ENCODE data around the gene ATP11A. TPM values are rescaled to one million over a fixed set of nuclear protein-coding genes. Genes with fewer than 3 reads are reported as not detected.
A peak's percentile ranks its signal among the peaks of the same experiment; 100 is the strongest.

The ATP11A gene
- total RNA-seq, 4 donors from 2014 or later = 23.3 to 35.5 (median 31.1) TPM

GRCh38 chr13:112926993-112927392, 237.2 kb downstream of the ATP11A start:
- DNase-seq (ENCODE audit: low spot score in 2 of 2) = no peak
- H3K4me3 ChIP-seq (ENCODE audit: low read depth, poor library complexity, severe bottlenecking) = no peak overlapping the region
- 76 to 83% methylated on average over 5 of the region's 5 CpGs for WGBS, 2 donors
- intact Hi-C loops (cut with DNase I; ENCODE audit: low total_unique reads) = no loop called here
- TF ChIP-seq, protein P1, sequence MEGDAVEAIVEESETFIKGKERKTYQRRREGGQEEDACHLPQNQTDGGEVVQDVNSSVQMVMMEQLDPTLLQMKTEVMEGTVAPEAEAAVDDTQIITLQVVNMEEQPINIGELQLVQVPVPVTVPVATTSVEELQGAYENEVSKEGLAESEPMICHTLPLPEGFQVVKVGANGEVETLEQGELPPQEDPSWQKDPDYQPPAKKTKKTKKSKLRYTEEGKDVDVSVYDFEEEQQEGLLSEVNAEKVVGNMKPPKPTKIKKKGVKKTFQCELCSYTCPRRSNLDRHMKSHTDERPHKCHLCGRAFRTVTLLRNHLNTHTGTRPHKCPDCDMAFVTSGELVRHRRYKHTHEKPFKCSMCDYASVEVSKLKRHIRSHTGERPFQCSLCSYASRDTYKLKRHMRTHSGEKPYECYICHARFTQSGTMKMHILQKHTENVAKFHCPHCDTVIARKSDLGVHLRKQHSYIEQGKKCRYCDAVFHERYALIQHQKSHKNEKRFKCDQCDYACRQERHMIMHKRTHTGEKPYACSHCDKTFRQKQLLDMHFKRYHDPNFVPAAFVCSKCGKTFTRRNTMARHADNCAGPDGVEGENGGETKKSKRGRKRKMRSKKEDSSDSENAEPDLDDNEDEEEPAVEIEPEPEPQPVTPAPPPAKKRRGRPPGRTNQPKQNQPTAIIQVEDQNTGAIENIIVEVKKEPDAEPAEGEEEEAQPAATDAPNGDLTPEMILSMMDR (IDR thresholded peaks at IDR 0.05) = no peak
- no peak for TF ChIP-seq POLR2A (IDR thresholded peaks at IDR 0.05)

- peak in 1 of 2 donors; percentile 46 for DNase-seq (ENCODE audit: low spot score in 2 of 2)
- WGBS, 2 donors = 54 to 68% methylated on average over 20 to 21 of the region's 21 CpGs
- TF ChIP-seq, protein P1 (IDR thresholded peaks at IDR 0.05) = no peak
- TF ChIP-seq POLR2A (IDR thresholded peaks at IDR 0.05) = no peak
- H3K4me3 ChIP-seq (ENCODE audit: low read depth, poor library complexity, severe bottlenecking) = no peak overlapping the region
- intact Hi-C loops (cut with DNase I; ENCODE audit: low total_unique reads) = no loop called here
Measured at GRCh38 chr13:112928020-112928971, 238.5 kb downstream of the ATP11A start.

- TF ChIP-seq, protein P1 (IDR thresholded peaks at IDR 0.05) = no peak
- 18 to 21% methylated on average over 21 of the region's 21 CpGs for WGBS, 2 donors
- intact Hi-C loops (cut with DNase I; ENCODE audit: low total_unique reads) = no loop called here
- no peak overlapping the region for H3K4me3 ChIP-seq (ENCODE audit: low read depth, poor library complexity, severe bottlenecking)
- peak in 1 of 2 donors; percentile 85 for DNase-seq (ENCODE audit: low spot score in 2 of 2)
Measured at GRCh38 chr13:112928972-112929782, 239.3 kb downstream of the ATP11A start.

DNA sequence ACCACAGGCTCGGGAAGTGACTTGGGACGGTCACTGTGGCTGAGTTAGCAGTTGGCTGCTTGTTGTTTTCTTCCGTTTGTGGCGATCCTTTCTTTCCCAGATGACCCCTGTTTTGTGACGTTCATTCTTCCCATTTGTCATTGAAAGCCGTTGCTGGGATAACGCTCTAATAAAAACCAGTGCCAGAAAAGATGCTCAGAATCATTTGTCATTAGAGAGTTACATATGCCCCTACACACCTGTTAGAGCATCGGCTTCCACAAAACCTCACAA, 239.9 kb downstream of the ATP11A start:
- intact Hi-C loops (cut with DNase I; ENCODE audit: low total_unique reads) = no loop called here
- no peak for TF ChIP-seq POLR2A (IDR thresholded peaks at IDR 0.05)
- TF ChIP-seq, protein P1 (IDR thresholded peaks at IDR 0.05) = no peak
- WGBS, 2 donors = 41 to 58% methylated on average over 8 of the region's 8 CpGs
- no peak for DNase-seq (ENCODE audit: low spot score in 2 of 2)
- no peak overlapping the region for H3K4me3 ChIP-seq (ENCODE audit: low read depth, poor library complexity, severe bottlenecking)

DNA sequence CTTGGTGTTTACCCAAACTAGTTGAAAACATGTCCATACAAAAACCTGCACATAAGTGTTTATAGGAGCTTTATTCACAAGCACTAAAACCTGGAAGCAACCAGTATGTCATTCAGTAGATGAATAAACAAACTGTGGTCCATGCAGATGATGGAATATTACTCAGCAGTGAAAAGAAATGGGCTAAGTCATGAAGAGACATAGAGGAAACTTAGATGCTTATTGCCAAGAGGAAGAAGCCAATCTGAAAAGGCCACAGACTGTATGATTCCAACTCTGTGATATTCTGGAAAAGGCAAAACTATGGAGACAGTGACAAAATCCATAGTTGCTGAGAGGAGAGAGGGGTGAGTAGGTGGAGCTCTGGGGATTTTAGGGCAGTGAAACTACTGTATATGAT, 240.4 kb downstream of the ATP11A start:
- no peak overlapping the region for H3K4me3 ChIP-seq (ENCODE audit: low read depth, poor library complexity, severe bottlenecking)
- intact Hi-C loops (cut with DNase I; ENCODE audit: low total_unique reads) = no loop called here
- no peak for DNase-seq (ENCODE audit: low spot score in 2 of 2)
- TF ChIP-seq, protein P1 (IDR thresholded peaks at IDR 0.05) = no peak
- TF ChIP-seq POLR2A (IDR thresholded peaks at IDR 0.05) = no peak
